Upper lobe of left lung (tissue), 6 donors: ENCODE data around the gene GCDH. TPM values are rescaled to one million over a fixed set of nuclear protein-coding genes. Genes with fewer than 3 reads are reported as not detected.

Source experiments
- ATAC-seq, 2 donors: fragments of 200-7000 bp; cut with Tn5 transposase; one replicate each; pipeline ENCODE4 v1.9.1; 2022; ENCODE audit warnings: mild to moderate bottlenecking in 2 of 2, moderate library complexity in 2 of 2; ENCODE audit not compliant: low FRiP score in 2 of 2
- DNase-seq, 2 donors: peaks; one replicate each; pipeline ENCODE4 v3.0.0-alpha.2; 2019 to 2020
- H3K27ac ChIP-seq, 4 donors: fragments of 200-600 bp; sonication (generic); one replicate each; pipeline ENCODE4 v1.5.1; 2016 to 2019
- H3K27me3 ChIP-seq, 4 donors: fragments of 200-600 bp; sonication (generic); one replicate each; pipeline ENCODE4 v1.5.1; 2017 to 2019
- H3K36me3 ChIP-seq, 4 donors: fragments of 200-600 bp; sonication (generic); one replicate each; pipeline ENCODE4 v1.5.1; 2016 to 2019
- H3K4me1 ChIP-seq, 4 donors: fragments of 200-600 bp; sonication (generic); one replicate each; pipeline ENCODE4 v1.5.1; 2018 to 2019
- H3K4me3 ChIP-seq, 4 donors: fragments of 200-600 bp; sonication (generic); one replicate each; pipeline ENCODE4 v1.5.1; 2017 to 2019; ENCODE audit warnings: mild to moderate bottlenecking in 2 of 4, moderate library complexity in 1 of 4
- H3K9me3 ChIP-seq, 4 donors: fragments of 200-600 bp; sonication (generic); one replicate each; pipeline ENCODE4 v1.5.1; 2018 to 2019
- CTCF ChIP-seq, 6 experiments: fragments of 450-650 bp in 4 of 6; fragments of 200-600 bp in 2 of 6; sonication (generic) in 2 of 6; IDR thresholded peaks; one replicate each; pipeline ENCODE4 v1.5.1; 2016 to 2019; ENCODE audit warnings: antibody characterized with exemption in 6 of 6
- EP300 ChIP-seq, 4 donors: sonication (generic); formaldehyde crosslinking; IDR thresholded peaks; one replicate each; pipeline ENCODE4 v1.5.1; 2017; ENCODE audit warnings: antibody characterized with exemption in 4 of 4, control low read depth in 2 of 4
- POLR2A ChIP-seq, 4 donors: fragments of 450-650 bp; IDR thresholded peaks; one replicate each; pipeline ENCODE4 v1.5.1; 2016 to 2017; ENCODE audit warnings: antibody characterized with exemption in 4 of 4, mild to moderate bottlenecking in 2 of 4
- POLR2AphosphoS5 ChIP-seq, 2 donors: sonication (generic); formaldehyde crosslinking; IDR thresholded peaks; one replicate each; pipeline ENCODE4 v1.5.1; 2017; ENCODE audit warnings: antibody characterized with exemption in 2 of 2
- WGBS, 2 donors: methylation state at CpG; one replicate each; pipeline ENCODE4 v1.1.5; 2017 to 2018; 5-methylcytosine and 5-hydroxymethylcytosine counted together
- total RNA-seq, 6 donors: library from RNA; depleted of rRNA in 4 of 6; stranded (reverse); fragments of >200 nt in 4 of 6; gene quantifications; one replicate each; pipeline versions ENCODE4 v1.1.0 to v1.2.1, GENCODE V29; 2016 to 2021
- donor health status: DM: no; HTN: no; CAD: no; lungs with moderate emphysema.
- donor health status: DM: no; HTN: yes; CAD: no; lungs with severe emphysema.

GCDH gene
- total RNA-seq, 6 donors from 2014 or later, result 19.3 to 47.1 (median 33.3) TPM

GRCh38 chr19:12847159-12848139 lies 43.5 kb upstream of the GCDH start:
- WGBS, 2 donors, result 12 to 16% methylated on average over 19 to 36 of the region's 69 CpGs
- peak; percentile 96 to 98 for ATAC-seq
- peaks cover 8 to 10% (median 9%) of the 10 kb centered on the region in 4 donors for H3K4me1 ChIP-seq
- DNase-seq, result peak; percentile 91 to 99
- H3K27me3 ChIP-seq, result peaks cover 0 to 13% (median 2%) of the 10 kb centered on the region in 4 donors
- no peaks in the 10 kb centered on the region for H3K9me3 ChIP-seq
- no peaks in the 10 kb centered on the region for H3K36me3 ChIP-seq
- TF ChIP-seq POLR2A (IDR thresholded peaks at IDR 0.05) (no peak), EP300 (IDR thresholded peaks at IDR 0.05) (peak in 1 of 4 donors; percentile 90), CTCF (IDR thresholded peaks at IDR 0.05) (peak; percentile 99 to 100 (median 100)), POLR2AphosphoS5 (IDR thresholded peaks at IDR 0.05) (peak in 1 of 2 donors; percentile 47)
- H3K27ac ChIP-seq, result no peak overlapping the region
- H3K4me3 ChIP-seq, result peak overlapping the region in 2 of 4 donors; percentile 17 to 27

GRCh38 chr19:12856653-12857052 lies 34.3 kb upstream of the GCDH start:
- ATAC-seq, result no peak
- TF ChIP-seq POLR2A (IDR thresholded peaks at IDR 0.05) (no peak), CTCF (IDR thresholded peaks at IDR 0.05) (no peak), POLR2AphosphoS5 (IDR thresholded peaks at IDR 0.05) (no peak), EP300 (IDR thresholded peaks at IDR 0.05) (no peak)
- WGBS, 2 donors, result 76 to 81% methylated on average over 1 of the region's 1 CpG

GRCh38 chr19:12858041-12858928 lies 32.7 kb upstream of the GCDH start:
- no peaks in the 10 kb centered on the region for H3K27me3 ChIP-seq
- ATAC-seq (no peak), DNase-seq (peak in 1 of 2 donors; percentile 75)
- no peaks in the 10 kb centered on the region for H3K4me1 ChIP-seq
- H3K27ac ChIP-seq, result no peak overlapping the region
- H3K36me3 ChIP-seq, result no peaks in the 10 kb centered on the region
- TF ChIP-seq EP300 (IDR thresholded peaks at IDR 0.05), result no peak
- TF ChIP-seq POLR2A (IDR thresholded peaks at IDR 0.05), result no peak
- TF ChIP-seq POLR2AphosphoS5 (IDR thresholded peaks at IDR 0.05), result no peak
- no peak for TF ChIP-seq CTCF (IDR thresholded peaks at IDR 0.05)
- peaks cover 0 to 4% (median 0%) of the 10 kb centered on the region in 4 donors for H3K9me3 ChIP-seq
- 91 to 94% methylated on average over 28 to 35 of the region's 35 CpGs for WGBS, 2 donors
- H3K4me3 ChIP-seq, result no peak overlapping the region

More at GRCh38 chr19:12856653-12857052, 34.3 kb upstream of the GCDH start:
- Histone ChIP-seq H3K36me3 (no peaks in the 10 kb centered on the region), H3K4me1 (no peaks in the 10 kb centered on the region), H3K27ac (no peak overlapping the region), H3K27me3 (no peaks in the 10 kb centered on the region), H3K4me3 (no peak overlapping the region), H3K9me3 (peaks cover 0 to 4% (median 0%) of the 10 kb centered on the region in 4 donors)
- no peak for DNase-seq

GRCh38 chr19:12859546-12859945 lies 31.4 kb upstream of the GCDH start:
- TF ChIP-seq POLR2AphosphoS5 (IDR thresholded peaks at IDR 0.05) (no peak), CTCF (IDR thresholded peaks at IDR 0.05) (no peak), POLR2A (IDR thresholded peaks at IDR 0.05) (no peak), EP300 (IDR thresholded peaks at IDR 0.05) (no peak)
- H3K27me3 ChIP-seq, result no peaks in the 10 kb centered on the region
- 50 to 52% methylated on average over 7 of the region's 7 CpGs for WGBS, 2 donors
- H3K27ac ChIP-seq, result no peak overlapping the region
- H3K4me3 ChIP-seq, result no peak overlapping the region
- peaks cover 0 to 4% (median 0%) of the 10 kb centered on the region in 4 donors for H3K9me3 ChIP-seq
- DNase-seq (no peak), ATAC-seq (no peak)
- H3K36me3 ChIP-seq, result no peaks in the 10 kb centered on the region
- H3K4me1 ChIP-seq, result no peaks in the 10 kb centered on the region
